A673 (cell line): ENCODE data around the gene TET3. TPM values are rescaled to one million over a fixed set of nuclear protein-coding genes. Genes with fewer than 3 reads are reported as not detected.

Source experiments
- BruUV-seq: library from RNA; stranded (reverse); fragments of 400-500 nt; replicated peaks from 2 replicates; lab custom pipeline; 2021; lab: Mats Ljungman, UMichigan
- CTCF ChIA-PET: fragments of 300-600 bp; sonication (Branson Sonifier 250); formaldehyde crosslinking; loops from one replicate; lab custom pipeline; 2022; ENCODE audit warnings: antibody characterized with exemption; lab: Charles Lee
- POLR2A ChIA-PET: fragments of 300-600 bp; sonication (Branson Sonifier 250); formaldehyde crosslinking; loops from one replicate; lab custom pipeline; 2022; ENCODE audit warnings: antibody characterized with exemption; ENCODE audit not compliant: low non-redundant PET; lab: Charles Lee
- DNase-seq: peaks from one replicate; pipeline ENCODE4 v3.0.0-alpha.2; 2015; ENCODE audit warnings: low spot score
- H3K27ac ChIP-seq: fragments of 200-600 bp; sonication (generic); 2 replicates; pipeline ENCODE4 v1.5.1; 2016; ENCODE audit warnings: mixed run types, low read depth, mild to moderate bottlenecking, mixed read lengths, antibody characterized with exemption, low read length; ENCODE audit not compliant: poor library complexity, severe bottlenecking
- H3K27me3 ChIP-seq: fragments of 200-600 bp; sonication (generic); replicated peaks from 2 replicates; pipeline ENCODE4 v1.6.1; 2017; ENCODE audit warnings: mixed run types, low read depth, mild to moderate bottlenecking, mixed read lengths, antibody characterized with exemption, low read length; ENCODE audit not compliant: insufficient read depth, poor library complexity
- H3K36me3 ChIP-seq: fragments of 200-600 bp; sonication (generic); 2 replicates; pipeline ENCODE4 v1.6.1; 2016; ENCODE audit warnings: mixed run types, mild to moderate bottlenecking, mixed read lengths, antibody characterized with exemption, low read length; ENCODE audit not compliant: insufficient read depth, poor library complexity, severe bottlenecking
- H3K4me1 ChIP-seq: fragments of 200-600 bp; sonication (generic); 2 replicates; pipeline ENCODE4 v1.6.1; 2017; ENCODE audit warnings: mixed run types, mild to moderate bottlenecking, mixed read lengths, antibody characterized with exemption, low read length; ENCODE audit not compliant: insufficient read depth, poor library complexity, severe bottlenecking
- H3K4me3 ChIP-seq: fragments of 200-600 bp; sonication (generic); 2 replicates; pipeline ENCODE4 v1.5.1; 2016; ENCODE audit warnings: low read depth, mixed run types, mild to moderate bottlenecking, mixed read lengths, low read length; ENCODE audit not compliant: poor library complexity, severe bottlenecking
- H3K9me3 ChIP-seq: fragments of 200-600 bp; sonication (generic); 2 replicates; pipeline ENCODE4 v1.6.1; 2016; ENCODE audit warnings: mixed run types, low read depth, mild to moderate bottlenecking, mixed read lengths, antibody characterized with exemption, low read length; ENCODE audit not compliant: poor library complexity, severe bottlenecking
- CTCF ChIP-seq: fragments of 300-800, 200-600 bp; sonication (generic); conservative IDR thresholded peaks from 2 replicates; pipeline ENCODE4 v1.5.1; 2017; ENCODE audit warnings: low read depth, mild to moderate bottlenecking, antibody characterized with exemption, low read length, moderate library complexity, mixed read lengths
- EZH2 ChIP-seq: fragments of 200-600 bp; sonication (generic); IDR thresholded peaks from 2 replicates; pipeline ENCODE4 v1.6.1; 2017; ENCODE audit warnings: borderline replicate concordance, low read depth, mild to moderate bottlenecking, mixed read lengths, antibody characterized with exemption, low read length; ENCODE audit not compliant: poor library complexity, severe bottlenecking
- intact Hi-C: fragments of 100-400 bp; cut with micrococcal nuclease; formaldehyde crosslinking; loops from one replicate; pipeline ENCODE4 v1.10.0; 2022; ENCODE audit not compliant: unreplicated experiment
- total RNA-seq: library from RNA; stranded (reverse); gene quantifications from 2 replicates; pipeline ENCODE4 v1.2.3, GENCODE V29; 2021

The TET3 gene
- total RNA-seq, 1 experiment from 2014 or later, result 26.3 TPM

- POLR2A ChIA-PET, result no interaction called here
- no peaks in the 10 kb centered on the region for H3K27me3 ChIP-seq
- intact Hi-C loops, result no loop called here
- H3K4me3 ChIP-seq, result peak overlapping the region; percentile 16
- H3K36me3 ChIP-seq, result no peaks in the 10 kb centered on the region
- peak; percentile 87 for DNase-seq
- H3K4me1 ChIP-seq, result peaks cover 58% of the 10 kb centered on the region
- no TSS peak for BruUV-seq
- CTCF ChIA-PET, result no interaction called here
- H3K9me3 ChIP-seq, result no peaks in the 10 kb centered on the region
- H3K27ac ChIP-seq, result peak overlapping the region; percentile 68
- TF ChIP-seq CTCF (no peak), EZH2 (no peak)
These were observed 25.4 kb downstream of the TET3 start for GRCh38 chr2:74010087-74010541.

GRCh38 chr2:74011246-74011645 lies 26.5 kb downstream of the TET3 start:
- intact Hi-C loops, result no loop called here
- CTCF ChIA-PET, result no interaction called here

GRCh38 chr2:74014813-74015212 lies 30.1 kb downstream of the TET3 start:
- ChIA-PET CTCF (no interaction called here), POLR2A (no interaction called here)
- DNase-seq, result no peak

More at GRCh38 chr2:74011246-74011645, 26.5 kb downstream of the TET3 start:
- Histone ChIP-seq H3K4me1 (peaks cover 47% of the 10 kb centered on the region), H3K9me3 (no peaks in the 10 kb centered on the region), H3K4me3 (no peak overlapping the region), H3K36me3 (no peaks in the 10 kb centered on the region), H3K27me3 (no peaks in the 10 kb centered on the region), H3K27ac (no peak overlapping the region)
- POLR2A ChIA-PET, result no interaction called here
- no peak for DNase-seq
- BruUV-seq, result no TSS peak
- no peak for TF ChIP-seq EZH2
- no peak for TF ChIP-seq CTCF

More at GRCh38 chr2:74014813-74015212, 30.1 kb downstream of the TET3 start:
- BruUV-seq, result no TSS peak
- no peaks in the 10 kb centered on the region for H3K9me3 ChIP-seq
- H3K27ac ChIP-seq, result no peak overlapping the region
- H3K36me3 ChIP-seq, result no peaks in the 10 kb centered on the region
- H3K27me3 ChIP-seq, result no peaks in the 10 kb centered on the region
- no peak for TF ChIP-seq CTCF
- no peak for TF ChIP-seq EZH2
- peaks cover 18% of the 10 kb centered on the region for H3K4me1 ChIP-seq
- intact Hi-C loops, result no loop called here
- no peak overlapping the region for H3K4me3 ChIP-seq
